Left renal cortex interstitium (tissue), 4 donors: ENCODE measurements around the gene CADPS2. TPM values are rescaled to one million over a fixed set of nuclear protein-coding genes. Genes with fewer than 3 reads are reported as not detected.

Experiments used
- DNase-seq, 4 donors: peaks; one replicate each; pipeline ENCODE4 v3.0.0-alpha.2; 2013; ENCODE audit warnings: low read depth in 4 of 4, low spot score in 2 of 4, missing footprints in 1 of 4
- polyA plus RNA-seq, 4 donors: library from polyadenylated mRNA; unstranded; fragments of 120-200 nt; gene quantifications; one replicate each; pipeline ENCODE4 v1.2.1, GENCODE V29; 2013; ENCODE audit not compliant: insufficient read length in 4 of 4

CADPS2 gene
- polyA plus RNA-seq: 10 to 100 TPM; 39.1 to 65.8 (median 46.5) TPM

DNA sequence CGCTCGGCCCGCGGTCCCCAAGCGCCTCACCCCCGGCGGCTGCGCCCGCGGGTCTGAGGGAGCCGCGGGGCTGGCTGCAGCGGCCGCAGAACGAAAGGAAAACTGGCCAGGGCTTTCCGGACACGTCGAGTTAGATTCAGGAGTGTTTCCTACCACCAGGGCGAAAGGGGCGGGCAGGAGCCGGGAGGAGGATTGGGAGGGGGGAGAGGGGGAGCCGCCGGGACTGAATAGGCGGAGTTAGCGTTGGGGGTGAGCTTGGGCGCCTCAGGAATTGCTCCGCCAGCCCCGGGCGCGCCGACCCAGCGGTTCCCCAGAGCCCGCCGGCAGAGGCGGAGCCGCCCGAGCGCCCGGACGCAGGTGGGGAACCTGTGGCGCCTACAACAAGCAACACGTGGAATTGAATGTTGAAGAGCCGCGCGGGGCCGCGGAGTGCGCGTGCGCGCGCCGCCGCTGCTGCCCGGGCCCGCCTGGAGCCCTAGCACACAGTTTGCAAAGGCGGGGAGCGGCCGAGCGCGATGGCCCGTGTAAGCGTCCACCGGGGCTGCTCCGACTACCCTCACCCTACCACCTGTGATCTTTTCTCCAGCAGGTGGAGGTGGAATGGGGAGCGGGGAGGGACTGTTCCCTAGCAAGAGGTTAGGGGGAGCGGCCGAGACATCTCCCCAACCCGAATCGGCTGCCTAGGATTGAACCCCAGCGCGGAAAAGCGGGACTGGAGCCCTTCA, at the start of gene CADPS2:
Gene CADPS2 (minus strand): TSS at position 104 of the 725 bp plus-strand sequence. CDS start 123 bp downstream, outside the sequence.
- DNase-seq: peak in 3 of 4 donors; percentile 74 to 82 (median 77)

DNA sequence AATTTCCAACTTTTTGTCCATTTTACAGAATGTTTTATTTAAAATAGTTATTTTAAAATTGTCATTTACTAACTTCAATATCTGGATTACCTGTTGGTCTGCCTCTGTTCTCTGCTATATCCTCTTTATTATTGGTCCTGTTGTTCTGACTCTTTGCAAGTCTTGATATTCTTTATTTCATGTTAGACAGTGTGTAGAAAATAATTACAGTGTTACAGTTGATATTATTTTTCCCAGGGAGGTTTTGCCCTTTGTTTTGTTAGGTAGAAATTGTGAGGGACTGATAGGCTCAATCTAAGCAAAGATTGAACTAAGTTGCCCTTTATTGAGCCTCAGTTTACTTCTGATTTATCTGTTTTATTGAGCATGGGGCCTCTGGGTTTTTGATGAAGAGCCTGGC, 49.4 kb upstream of the CADPS2 start:
- no peak for DNase-seq

DNA sequence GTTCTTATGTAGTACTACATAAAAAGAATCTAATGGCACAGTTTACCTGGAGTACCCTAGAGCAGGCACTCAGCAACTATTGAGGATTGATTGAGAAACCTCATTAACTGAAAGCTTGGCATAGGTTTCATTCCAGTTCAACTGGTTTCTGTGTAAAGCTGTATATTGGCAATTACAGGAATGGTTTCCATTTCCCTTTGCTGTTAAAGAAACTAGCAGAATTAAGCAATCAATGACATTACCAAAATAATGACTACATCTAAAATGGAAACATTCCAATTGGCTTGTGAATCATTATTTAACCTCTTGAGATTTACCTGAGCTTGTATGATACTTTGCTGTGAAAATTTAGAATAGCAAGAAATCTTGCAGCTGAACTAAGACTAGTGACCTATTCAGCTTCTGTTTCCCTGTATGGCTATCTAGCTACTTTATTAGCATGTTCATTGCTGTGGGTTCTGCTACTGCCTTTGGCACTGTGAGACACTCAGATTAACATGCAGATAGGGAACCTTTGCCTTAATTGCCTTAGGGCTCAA, 33.5 kb upstream of the CADPS2 start:
- DNase-seq: no peak

- DNase-seq: no peak
These were observed 28.6 kb upstream of the CADPS2 start for GRCh38 chr7:122914812-122915211.

DNA sequence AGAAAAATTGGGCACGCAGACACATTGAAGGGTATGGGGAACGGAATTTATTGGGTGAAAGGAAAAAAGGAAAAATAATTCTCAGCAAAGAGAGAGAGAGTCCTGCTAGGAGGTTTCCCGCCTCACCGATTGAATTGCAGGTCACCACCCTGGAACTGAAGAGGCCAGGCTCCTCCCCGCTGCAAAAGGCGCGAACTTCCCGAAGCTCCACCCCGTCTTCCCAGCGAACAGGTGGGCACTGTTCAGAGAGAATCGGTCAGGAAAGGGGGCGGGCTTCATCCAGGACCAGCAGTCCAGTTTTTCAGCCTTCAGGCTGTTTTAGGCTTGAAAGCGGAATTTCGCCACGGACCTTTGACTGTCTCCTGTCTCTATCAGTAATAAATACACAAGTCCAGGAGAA, 27.3 kb upstream of the CADPS2 start:
- DNase-seq: no peak

- DNase-seq: no peak
These were observed 16.7 kb upstream of the CADPS2 start for GRCh38 chr7:122902751-122903495.

DNA sequence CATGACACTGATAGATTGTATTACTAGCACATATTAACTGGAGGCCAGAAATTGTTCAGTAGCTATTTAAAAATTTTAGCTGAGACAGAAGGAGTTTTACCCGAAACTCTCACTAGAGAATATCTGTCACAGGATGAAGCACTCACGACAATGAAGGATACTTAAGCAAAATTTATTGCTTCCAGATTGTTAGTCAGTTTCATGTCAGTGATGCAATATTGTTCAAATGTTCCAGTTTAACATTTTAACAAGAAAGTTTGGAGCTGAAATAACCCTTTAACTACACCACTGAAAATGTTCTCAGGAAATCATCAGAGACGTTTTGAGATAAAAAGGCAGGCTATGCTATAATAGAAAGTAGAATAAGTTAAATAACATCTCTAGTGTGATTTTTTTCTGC, 15.0 kb upstream of the CADPS2 start:
- DNase-seq: no peak

GRCh38 chr7:122896509-122896908, 10.2 kb upstream of the CADPS2 start:
- DNase-seq: no peak

DNA sequence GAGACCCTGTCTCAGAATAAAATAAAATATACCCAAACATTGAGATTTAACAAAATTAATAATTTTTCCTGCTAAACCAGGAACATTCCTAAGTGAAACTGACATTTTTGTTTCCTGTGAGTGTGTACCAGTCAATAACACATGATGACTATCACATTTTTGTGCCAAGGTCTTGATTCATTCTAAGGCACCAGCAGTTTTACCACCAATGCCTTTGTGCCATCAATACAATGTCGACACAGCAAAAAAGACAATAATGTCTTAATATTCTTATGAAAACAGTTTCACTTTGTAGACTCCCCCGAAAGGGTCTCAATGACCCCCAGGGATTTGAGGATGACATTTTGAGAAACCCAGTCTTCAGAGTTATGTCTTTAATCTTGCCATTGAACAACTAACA, 7.2 kb upstream of the CADPS2 start:
- DNase-seq: no peak

DNA sequence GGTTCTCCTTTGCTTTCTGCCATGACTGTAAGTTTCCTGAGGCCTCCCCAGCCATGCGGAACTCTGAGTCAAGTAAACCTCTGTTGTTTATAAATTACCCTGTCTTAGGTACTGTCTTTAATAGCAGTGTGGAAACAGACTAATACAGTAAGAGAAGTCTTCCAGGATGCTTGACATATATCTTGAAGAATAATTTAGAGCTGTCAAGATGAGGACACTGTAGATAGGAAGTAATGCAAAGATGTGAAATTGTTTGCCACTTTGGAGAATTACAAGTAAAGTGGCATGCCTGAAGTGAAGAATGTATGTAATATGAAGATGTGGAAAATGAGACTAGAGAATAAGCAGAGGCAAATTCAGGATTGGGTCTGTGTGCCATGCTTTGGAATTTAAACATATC, 2.9 kb upstream of the CADPS2 start:
- DNase-seq: no peak

GRCh38 chr7:122887848-122888247, 1.6 kb upstream of the CADPS2 start:
- no peak for DNase-seq

DNA sequence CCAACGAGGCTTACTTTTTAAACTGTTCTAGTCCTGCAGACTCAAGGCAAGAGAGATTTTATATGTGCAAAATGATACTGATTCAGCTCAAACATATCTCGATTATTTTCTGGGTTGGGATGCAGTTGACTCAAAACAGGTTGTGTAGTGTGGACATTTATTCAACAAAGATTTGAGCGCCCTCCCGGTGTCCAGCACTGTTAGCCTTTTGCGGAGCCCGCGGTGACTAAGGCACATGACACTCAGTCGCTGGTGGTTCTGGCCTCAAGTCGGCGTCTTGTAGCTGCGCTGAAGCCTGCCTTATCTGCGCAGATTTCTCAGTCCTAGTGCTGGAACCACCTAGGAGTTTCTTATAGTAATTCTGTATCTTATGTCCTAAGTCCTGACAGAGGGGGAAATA, 938 bp upstream of the CADPS2 start:
- DNase-seq: peak in 2 of 4 donors; percentile 34 to 51

GRCh38 chr7:122885583-122886356, 490 bp downstream of the CADPS2 start:
- peak in 1 of 4 donors; percentile 32 for DNase-seq

DNA sequence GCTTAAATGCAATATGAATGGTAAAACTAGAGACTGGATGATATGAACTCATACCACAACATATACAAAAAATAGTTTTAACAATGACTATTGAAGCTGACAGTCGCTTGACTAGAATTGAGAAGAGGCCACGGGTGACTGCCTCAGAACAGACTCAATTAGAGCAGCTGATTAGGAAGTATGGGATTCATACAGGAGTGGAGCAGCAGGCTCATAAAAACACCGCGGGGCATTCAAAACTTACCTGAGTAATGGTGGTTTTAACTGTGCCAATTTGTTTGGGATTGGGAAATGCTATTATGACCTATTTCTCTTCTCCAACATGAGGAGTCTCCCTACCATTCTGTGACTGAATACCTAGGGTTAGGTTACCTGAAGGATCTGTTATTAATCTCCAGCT, 2.1 kb downstream of the CADPS2 start:
- no peak for DNase-seq

- DNase-seq: no peak
These were observed 3.1 kb downstream of the CADPS2 start for GRCh38 chr7:122883049-122883680.

DNA sequence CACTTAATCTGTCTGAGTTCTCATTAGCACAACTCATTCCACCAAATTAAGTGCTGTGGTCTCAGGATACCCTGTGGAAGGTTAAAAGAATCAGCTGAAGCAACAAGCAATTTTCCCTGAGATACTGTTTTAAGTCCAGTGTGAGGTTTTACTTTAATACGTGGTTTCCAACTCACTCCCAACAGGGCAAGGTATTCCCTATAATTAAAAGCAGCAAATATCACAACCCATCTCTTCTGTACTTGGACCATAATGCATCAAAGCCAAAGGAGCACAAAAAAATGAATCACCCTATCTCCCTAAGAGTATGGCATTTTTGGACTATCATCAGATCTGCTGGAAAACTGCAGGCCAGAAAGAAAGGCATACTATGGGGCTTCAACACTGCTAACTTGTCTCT, 4.9 kb downstream of the CADPS2 start:
- no peak for DNase-seq

DNA sequence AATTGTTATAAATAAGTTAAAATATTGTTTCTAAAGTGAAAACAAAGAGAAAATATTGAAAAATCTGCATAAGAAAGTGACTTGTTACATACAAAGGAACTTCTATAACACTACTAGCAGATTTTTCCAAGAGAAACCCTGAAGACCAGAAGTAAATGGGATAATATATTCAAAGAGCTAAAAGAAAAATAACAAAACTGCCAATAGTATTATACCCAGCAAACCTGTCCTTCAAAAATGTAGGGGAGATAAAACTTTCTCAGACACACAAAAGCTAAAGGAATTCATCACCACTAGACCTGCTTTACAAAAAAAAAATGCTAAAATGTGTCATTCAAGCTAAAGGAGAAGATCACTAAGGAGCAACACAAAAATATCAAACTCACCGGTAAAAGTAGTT, 17.0 kb downstream of the CADPS2 start:
- DNase-seq: no peak

DNA sequence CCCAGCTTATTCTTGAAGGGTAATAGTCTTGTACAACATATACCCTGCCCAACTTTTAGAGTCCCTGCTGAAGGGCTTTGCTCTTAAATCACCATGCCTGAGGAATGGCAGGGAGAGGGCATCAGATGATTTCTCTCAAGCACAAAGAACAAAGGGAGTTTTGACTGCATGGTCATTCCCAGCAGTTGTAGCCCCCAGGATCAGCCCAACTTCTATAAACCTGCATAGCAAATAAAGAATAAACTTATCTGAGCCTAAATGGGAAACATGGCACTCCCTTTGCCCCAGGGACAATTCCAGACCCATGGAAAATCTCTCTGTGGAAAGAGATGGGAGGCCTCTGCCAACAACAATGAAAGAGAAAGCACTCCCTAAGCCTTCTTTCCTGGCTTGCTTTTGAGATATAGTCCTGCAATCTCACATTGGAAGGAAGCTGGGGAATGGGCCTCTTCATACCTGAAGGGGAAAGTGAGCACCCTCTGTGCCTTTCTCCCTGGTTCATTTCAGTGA, 18.7 kb downstream of the CADPS2 start:
- no peak for DNase-seq

DNA sequence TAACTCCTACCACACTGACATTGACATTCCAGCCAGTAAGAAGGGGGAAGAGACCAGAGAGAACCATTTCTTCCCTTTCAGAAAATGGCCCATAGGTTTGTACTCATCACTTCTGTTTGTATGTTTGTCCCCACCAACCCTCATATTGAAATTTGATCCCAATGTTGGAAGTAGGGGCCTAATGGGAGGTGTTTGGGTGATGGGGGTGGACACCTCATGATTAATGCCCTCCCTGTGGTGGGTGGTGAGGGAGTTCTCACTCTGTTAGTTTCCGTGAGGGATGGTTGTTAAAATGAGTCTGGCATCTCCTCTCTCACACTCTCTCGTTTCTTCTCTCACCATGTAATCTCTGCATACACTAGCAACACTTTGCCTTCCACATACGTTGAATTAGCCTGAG, 21.4 kb downstream of the CADPS2 start:
- no peak for DNase-seq

DNA sequence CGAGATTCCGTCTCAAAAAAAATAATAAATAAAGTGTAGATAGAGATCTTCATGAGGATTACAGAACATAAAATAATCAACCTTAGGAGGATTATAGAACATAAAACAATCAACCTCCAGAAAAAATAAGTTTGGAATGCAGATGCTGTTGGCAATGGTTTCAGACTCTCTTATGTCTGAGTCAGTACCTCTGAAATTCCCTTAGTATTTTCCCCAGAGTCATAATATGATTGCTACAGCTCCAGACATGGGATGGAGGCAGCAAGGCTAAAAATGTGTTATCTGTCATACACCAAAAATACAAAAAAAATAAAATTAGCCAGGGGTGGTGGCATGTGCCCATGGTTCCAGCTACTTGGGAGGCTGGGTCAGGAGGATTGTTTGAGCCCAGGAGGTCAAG, 22.2 kb downstream of the CADPS2 start:
- no peak for DNase-seq
